Measurements from ENCODE around the gene TRPM7.
"Not testable (repeated sequence)": the region's sequence is repeated elsewhere in the genome, so short reads cannot be mapped to it uniquely, and the experiment has no call there.

The TRPM7 gene

GRCh38 chr15:50686469-50687301 is at the start of gene TRPM7:
TRPM7 (minus strand) TSS chr15:50686797; CDS start chr15:50686533, 264 bp downstream.
- peak; percentile 67 to 73 for DNase-seq (ENCODE audit: low read depth in 2 of 2, low spot score in 1 of 2)

GRCh38 chr15:50735156-50735555 is 48.6 kb upstream of the TRPM7 start:
- no peak for DNase-seq (ENCODE audit: low read depth in 2 of 2, low spot score in 1 of 2)

- DNase-seq (ENCODE audit: low read depth in 2 of 2, low spot score in 1 of 2): no peak
Measured at GRCh38 chr15:50726315-50726714, 39.7 kb upstream of the TRPM7 start.

- DNase-seq (ENCODE audit: low read depth in 2 of 2, low spot score in 1 of 2): no peak
Measured at GRCh38 chr15:50718700-50719125, 32.1 kb upstream of the TRPM7 start.

GRCh38 chr15:50712018-50712417 is 25.4 kb upstream of the TRPM7 start:
- no peak for DNase-seq (ENCODE audit: low read depth in 2 of 2, low spot score in 1 of 2)

- DNase-seq (ENCODE audit: low read depth in 2 of 2, low spot score in 1 of 2): no peak
Measured at GRCh38 chr15:50710585-50710984, 24.0 kb upstream of the TRPM7 start.

GRCh38 chr15:50707878-50708427 is 21.4 kb upstream of the TRPM7 start:
- DNase-seq (ENCODE audit: low read depth in 2 of 2, low spot score in 1 of 2): no peak

- no peak for DNase-seq (ENCODE audit: low read depth in 2 of 2, low spot score in 1 of 2)
Measured at GRCh38 chr15:50702762-50703334, 16.3 kb upstream of the TRPM7 start.

- no peak for DNase-seq (ENCODE audit: low read depth in 2 of 2, low spot score in 1 of 2)
Measured at GRCh38 chr15:50698101-50698500, 11.5 kb upstream of the TRPM7 start.

- DNase-seq (ENCODE audit: low read depth in 2 of 2, low spot score in 1 of 2): no peak
Measured at GRCh38 chr15:50697109-50697797, 10.7 kb upstream of the TRPM7 start.

GRCh38 chr15:50694634-50695165 is 8.1 kb upstream of the TRPM7 start:
- not testable (repeated sequence) for DNase-seq (ENCODE audit: low read depth in 2 of 2, low spot score in 1 of 2)

- no peak for DNase-seq (ENCODE audit: low read depth in 2 of 2, low spot score in 1 of 2)
Measured at GRCh38 chr15:50687302-50687902, 805 bp upstream of the TRPM7 start.

GRCh38 chr15:50685976-50686468 is 575 bp downstream of the TRPM7 start:
- peak; percentile 17 to 47 for DNase-seq (ENCODE audit: low read depth in 2 of 2, low spot score in 1 of 2)

GRCh38 chr15:50685191-50685975 is 1.2 kb downstream of the TRPM7 start:
- no peak for DNase-seq (ENCODE audit: low read depth in 2 of 2, low spot score in 1 of 2)

GRCh38 chr15:50681467-50681866 is 5.1 kb downstream of the TRPM7 start:
- DNase-seq (ENCODE audit: low read depth in 2 of 2, low spot score in 1 of 2): no peak

GRCh38 chr15:50676799-50677483 is 9.7 kb downstream of the TRPM7 start:
- DNase-seq (ENCODE audit: low read depth in 2 of 2, low spot score in 1 of 2): no peak

GRCh38 chr15:50675535-50676144 is 11.0 kb downstream of the TRPM7 start:
- no peak for DNase-seq (ENCODE audit: low read depth in 2 of 2, low spot score in 1 of 2)

GRCh38 chr15:50670115-50670514 is 16.5 kb downstream of the TRPM7 start:
- no peak for DNase-seq (ENCODE audit: low read depth in 2 of 2, low spot score in 1 of 2)

GRCh38 chr15:50669611-50670010 is 17.0 kb downstream of the TRPM7 start:
- DNase-seq (ENCODE audit: low read depth in 2 of 2, low spot score in 1 of 2): no peak
